Occipital lobe (tissue), 2 donors: Measurements from ENCODE around the gene CPA3. TPM values are rescaled to one million over a fixed set of nuclear protein-coding genes. Genes with fewer than 3 reads are reported as not detected.

ENCODE experiments used
- DNase-seq: peaks from one replicate; lab custom pipeline; 2025; lab: John Stamatoyannopoulos, UW
- total RNA-seq: library from RNA; depleted of rRNA; stranded (reverse); fragments of >200 nt; gene quantifications from one replicate; pipeline ENCODE4 v1.2.3, GENCODE V29; 2014

The CPA3 gene
- not detected for total RNA-seq

- DNase-seq: no peak
These were observed at the start of gene CPA3 for GRCh38 chr3:148865049-148865448. TSS of gene CPA3 (plus strand) at chr3:148865296. CDS start at chr3:148865308, 12 bp downstream.

GRCh38 chr3:148815316-148816110 is 49.6 kb upstream of the CPA3 start:
- no peak for DNase-seq

- no peak for DNase-seq
These were observed 48.7 kb upstream of the CPA3 start for GRCh38 chr3:148816427-148816826.

GRCh38 chr3:148816981-148817525 is 48.0 kb upstream of the CPA3 start:
- DNase-seq: no peak

GRCh38 chr3:148820361-148821245 is 44.5 kb upstream of the CPA3 start:
- DNase-seq: no peak

- DNase-seq: no peak
These were observed 42.1 kb upstream of the CPA3 start for GRCh38 chr3:148823026-148823425.

- DNase-seq: no peak
These were observed 39.6 kb upstream of the CPA3 start for GRCh38 chr3:148825476-148825875.

GRCh38 chr3:148827585-148827984 is 37.5 kb upstream of the CPA3 start, which contains the start of gene CPB1:
TSS of gene CPB1 (plus strand) at chr3:148827811. CDS start at chr3:148827824, 13 bp downstream.
- DNase-seq: no peak

- DNase-seq: no peak
These were observed 36.9 kb upstream of the CPA3 start for GRCh38 chr3:148828136-148828690.

- no peak for DNase-seq
These were observed 35.2 kb upstream of the CPA3 start for GRCh38 chr3:148829926-148830325.

GRCh38 chr3:148833223-148833622 is 31.9 kb upstream of the CPA3 start:
- DNase-seq: no peak

- DNase-seq: no peak
These were observed 25.3 kb upstream of the CPA3 start for GRCh38 chr3:148839805-148840204.

- no peak for DNase-seq
These were observed 24.6 kb upstream of the CPA3 start for GRCh38 chr3:148840451-148840850.

- DNase-seq: no peak
These were observed 19.2 kb upstream of the CPA3 start for GRCh38 chr3:148845756-148846395.

- no peak for DNase-seq
These were observed 17.7 kb upstream of the CPA3 start for GRCh38 chr3:148847351-148847750.

- no peak for DNase-seq
These were observed 16.7 kb upstream of the CPA3 start for GRCh38 chr3:148848410-148848809.

GRCh38 chr3:148852271-148852992 is 12.7 kb upstream of the CPA3 start:
- DNase-seq: no peak

GRCh38 chr3:148853076-148853475 is 12.0 kb upstream of the CPA3 start:
- DNase-seq: no peak

GRCh38 chr3:148854061-148854460 is 11.0 kb upstream of the CPA3 start:
- DNase-seq: no peak

- no peak for DNase-seq
These were observed 8.7 kb upstream of the CPA3 start for GRCh38 chr3:148856384-148856783.

GRCh38 chr3:148857316-148857715 is 7.8 kb upstream of the CPA3 start:
- DNase-seq: no peak
